Measurements from ENCODE around the gene S100A12.
"Not testable (repeated sequence)": the region's sequence is repeated elsewhere in the genome, so short reads cannot be mapped to it uniquely, and the experiment has no call there.

S100A12 gene

DNA sequence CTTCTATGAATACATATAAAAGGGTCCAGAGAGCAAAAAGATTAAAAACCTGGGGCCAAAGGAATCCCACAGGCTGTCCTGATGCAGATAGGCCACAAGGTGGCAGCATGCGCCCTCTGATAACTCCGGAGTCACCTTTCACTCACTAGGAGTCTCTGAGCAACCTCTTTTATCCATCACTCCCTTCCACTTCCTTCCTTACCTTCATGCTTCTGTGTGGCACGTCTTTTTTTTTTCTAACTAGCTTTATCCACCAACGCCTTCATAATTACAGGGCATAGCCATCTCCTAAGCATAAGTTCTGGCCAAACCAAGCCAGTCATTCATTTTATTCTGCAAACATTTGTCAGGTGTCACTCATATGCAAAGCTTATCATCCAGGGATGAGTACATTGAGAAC lies 22.9 kb downstream of the S100A12 start:
- TF ChIP-seq ZFX (IDR thresholded peaks at IDR 0.05) (no peak), CTCF (conservative IDR thresholded peaks at IDR 0.05) (peak; percentile 95)
- H3K27ac ChIP-seq = no peak overlapping the region

DNA sequence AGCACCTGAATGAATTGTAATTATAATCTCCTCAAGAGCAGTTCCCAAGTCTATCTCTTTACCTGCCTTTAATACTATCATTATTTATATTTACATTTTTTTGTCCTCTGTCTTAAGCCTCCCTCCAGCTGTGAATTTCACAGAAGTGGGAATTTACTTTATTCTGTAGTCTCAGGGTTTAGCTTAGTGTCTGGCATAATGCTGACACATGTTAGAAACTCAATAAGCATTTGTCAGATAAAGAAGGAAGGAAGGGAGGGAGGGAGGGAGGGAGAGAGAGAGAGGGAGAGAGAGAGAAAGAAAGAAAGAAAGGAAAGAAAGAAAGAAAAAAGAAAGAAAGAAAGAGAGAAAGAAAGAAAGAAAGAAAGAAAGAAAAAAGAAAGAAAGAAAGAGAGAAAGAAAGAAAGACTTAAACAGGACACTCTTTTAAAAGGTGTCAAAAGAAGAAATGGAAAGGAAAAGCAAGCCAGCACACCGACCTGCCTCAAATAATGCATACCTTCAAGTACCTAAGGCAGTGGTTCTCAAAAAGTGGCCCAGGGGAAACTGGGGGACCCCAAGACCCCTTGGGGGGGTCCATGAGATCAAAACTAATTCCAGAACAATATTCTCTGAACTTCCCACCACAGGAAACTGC lies 25.0 kb downstream of the S100A12 start:
- TF ChIP-seq ZFX (IDR thresholded peaks at IDR 0.05) (no peak), CTCF (conservative IDR thresholded peaks at IDR 0.05) (no peak)
- no peak overlapping the region for H3K27ac ChIP-seq

- H3K27ac ChIP-seq = no peak overlapping the region
- TF ChIP-seq CTCF (conservative IDR thresholded peaks at IDR 0.05) (no peak), ZFX (IDR thresholded peaks at IDR 0.05) (no peak)
These were observed 25.8 kb downstream of the S100A12 start for GRCh38 chr1:153349363-153350320.

GRCh38 chr1:153348511-153349362 lies 26.7 kb downstream of the S100A12 start, which contains the start of gene PGLYRP4:
PGLYRP4 (minus strand) TSS chr1:153348841; CDS start chr1:153347932, 909 bp downstream.
- TF ChIP-seq ZFX (IDR thresholded peaks at IDR 0.05) (no peak), CTCF (conservative IDR thresholded peaks at IDR 0.05) (no peak)
- H3K27ac ChIP-seq = no peak within 1 kb of the TSS

GRCh38 chr1:153347856-153348255 lies 27.6 kb downstream of the S100A12 start:
- no peak overlapping the region for H3K27ac ChIP-seq
- TF ChIP-seq ZFX (IDR thresholded peaks at IDR 0.05) (no peak), CTCF (conservative IDR thresholded peaks at IDR 0.05) (no peak)

DNA sequence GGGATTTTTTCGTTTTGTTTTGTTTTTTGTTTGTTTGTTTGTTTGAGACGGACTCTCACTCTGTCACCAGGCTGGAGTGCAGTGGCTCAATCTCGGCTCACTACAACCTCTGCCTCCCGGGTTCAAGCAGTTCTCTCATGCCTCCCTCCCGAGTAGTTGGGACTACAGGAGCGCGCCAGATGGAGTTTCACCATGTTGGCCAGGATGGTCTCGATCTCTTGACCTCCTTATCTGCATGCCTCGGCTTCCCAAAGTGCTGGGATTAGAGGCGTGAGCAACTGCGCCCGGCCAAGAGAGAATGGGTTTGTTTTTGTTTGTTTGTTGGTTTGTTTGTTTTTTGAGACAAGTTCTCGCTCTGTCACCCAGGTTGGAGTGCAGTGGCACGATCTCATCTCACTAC lies 28.4 kb downstream of the S100A12 start:
- H3K27ac ChIP-seq = not testable (repeated sequence)

GRCh38 chr1:153346077-153346723 lies 29.2 kb downstream of the S100A12 start:
- H3K27ac ChIP-seq = no peak overlapping the region
- TF ChIP-seq CTCF (conservative IDR thresholded peaks at IDR 0.05) (no peak), ZFX (IDR thresholded peaks at IDR 0.05) (no peak)

Data from C4-2B (cell line).